HCT116 (cell line): ENCODE results near the gene MAGEC3. TPM values are rescaled to one million over a fixed set of nuclear protein-coding genes. Genes with fewer than 3 reads are reported as not detected.

Source experiments
- ATAC-seq: fragments of 200-7000 bp; cut with Tn5 transposase; 2 replicates; pipeline ENCODE4 v1.9.1; 2020; ENCODE audit warnings: mild to moderate bottlenecking, moderate library complexity
- BruUV-seq: library from RNA; stranded (reverse); fragments of 400-500 nt; replicated peaks from 2 replicates; lab custom pipeline; 2021; lab: Mats Ljungman, UMichigan
- CTCF ChIA-PET: fragments of 300-600 bp; sonication (Branson Sonifier 250); formaldehyde crosslinking; loops from one replicate; lab custom pipeline; 2021; ENCODE audit warnings: antibody characterized with exemption; lab: Charles Lee
- POLR2A ChIA-PET: fragments of 300-600, 350-600 bp; sonication (Branson Sonifier 250); formaldehyde crosslinking; loops from one replicate; lab custom pipeline; 2021; ENCODE audit warnings: antibody characterized with exemption; lab: Charles Lee
- RAD21 ChIA-PET, 2 experiments: fragments of 300-600 bp; sonication (Branson Sonifier 250); formaldehyde crosslinking; loops; one replicate each; lab custom pipeline; 2023; ENCODE audit warnings: low total read pairs in 2 of 2; ENCODE audit not compliant: uncharacterized antibody in 2 of 2, unreplicated experiment in 2 of 2, low non-redundant PET in 1 of 2; lab: Charles Lee
- DNase-seq: peaks from one replicate; pipeline ENCODE4 v3.0.0-alpha.2; 2010; ENCODE audit warnings: low read depth, low spot score
- H2AFZ ChIP-seq: fragments of 200-600 bp; shearing (Covaris generic), sonication (generic); 2 replicates; pipeline ENCODE4 v1.6.1; 2017; ENCODE audit warnings: low read depth, mixed run types, mixed read lengths, antibody characterized with exemption, low read length; ENCODE audit not compliant: poor library complexity, severe bottlenecking
- H3K27ac ChIP-seq: 2 replicates; pipeline ENCODE4 v1.5.1; 2012; ENCODE audit warnings: low read depth, low read length
- H3K27me3 ChIP-seq: fragments of 200-600 bp; sonication (generic); 2 replicates; pipeline ENCODE4 v1.6.1; 2016; ENCODE audit warnings: mixed run types, low read length, mixed read lengths; ENCODE audit not compliant: insufficient read depth
- H3K36me3 ChIP-seq, 2 experiments: fragments of 200-500 bp in 1 of 2; fragments of 200-600 bp in 1 of 2; sonication (Bioruptor generic) in 1 of 2; sonication (generic) in 1 of 2; 2 replicates each; pipeline versions ENCODE4 v1.5.1 to v1.6.1; 2014 to 2016; ENCODE audit warnings: low read length in 2 of 2, inconsistent platforms in 1 of 2, mixed read lengths in 1 of 2, mixed run types in 1 of 2; ENCODE audit not compliant: insufficient read depth in 2 of 2, control insufficient read depth in 1 of 2
- H3K4me1 ChIP-seq, 2 experiments: fragments of 200-600 bp in 1 of 2; sonication (generic) in 1 of 2; 2 replicates each; pipeline versions ENCODE4 v1.5.1 to v1.6.1; 2012 to 2017; ENCODE audit warnings: low read length in 2 of 2, inconsistent platforms in 1 of 2, mild to moderate bottlenecking in 1 of 2, mixed read lengths in 1 of 2, mixed run types in 1 of 2, moderate library complexity in 1 of 2; ENCODE audit not compliant: insufficient read depth in 2 of 2, control insufficient read depth in 1 of 2
- H3K4me2 ChIP-seq: fragments of 200-600 bp; sonication (generic); 2 replicates; pipeline ENCODE4 v1.6.1; 2017; ENCODE audit warnings: mixed run types, low read length, mixed read lengths
- H3K4me3 ChIP-seq, 2 experiments: fragments of 200-600 bp in 1 of 2; sonication (generic) in 1 of 2; replicated peaks in 1 of 2; 2 replicates each; pipeline ENCODE4 v1.5.1; 2011 to 2016; ENCODE audit warnings: low read length in 2 of 2, control low read depth in 1 of 2, low read depth in 1 of 2, mild to moderate bottlenecking in 1 of 2, mixed read lengths in 1 of 2, mixed run types in 1 of 2
- H3K79me2 ChIP-seq: fragments of 200-600 bp; sonication (generic); 2 replicates; pipeline ENCODE4 v1.6.1; 2017; ENCODE audit warnings: mild to moderate bottlenecking, mixed run types, low read length, moderate library complexity, mixed read lengths; ENCODE audit not compliant: insufficient read depth
- H3K9ac ChIP-seq: fragments of 200-600 bp; sonication (generic); 2 replicates; pipeline ENCODE4 v1.6.1; 2016; ENCODE audit warnings: low read length, mixed read lengths
- H3K9me2 ChIP-seq: fragments of 200-600 bp; sonication (generic), shearing (Covaris generic); 2 replicates; pipeline ENCODE4 v1.6.1; 2017; ENCODE audit warnings: mixed run types, mild to moderate bottlenecking, moderate library complexity; ENCODE audit not compliant: insufficient read depth
- H3K9me3 ChIP-seq, 2 experiments: fragments of 200-500 bp in 1 of 2; fragments of 200-600 bp in 1 of 2; sonication (Bioruptor generic) in 1 of 2; sonication (generic) in 1 of 2; 2 replicates each; pipeline ENCODE4 v1.6.1; 2014 to 2017; ENCODE audit warnings: low read length in 2 of 2, mixed read lengths in 2 of 2, inconsistent platforms in 1 of 2, low read depth in 1 of 2, mild to moderate bottlenecking in 1 of 2, mixed run types in 1 of 2, moderate library complexity in 1 of 2; ENCODE audit not compliant: control insufficient read depth in 1 of 2, insufficient read depth in 1 of 2
- H4K20me1 ChIP-seq: fragments of 200-600 bp; sonication (generic), shearing (Covaris generic); 2 replicates; pipeline ENCODE4 v1.6.1; 2017; ENCODE audit warnings: mixed run types, mild to moderate bottlenecking, moderate library complexity; ENCODE audit not compliant: insufficient read depth
- ATF3 ChIP-seq: IDR thresholded peaks from 2 replicates; pipeline ENCODE4 v1.6.1; 2012
- CEBPB ChIP-seq: IDR thresholded peaks from 2 replicates; pipeline ENCODE4 v1.6.1; 2012; ENCODE audit warnings: low read depth
- EGR1 ChIP-seq: IDR thresholded peaks from 2 replicates; pipeline ENCODE4 v1.6.1; 2012; ENCODE audit warnings: low read depth
- ELF1 ChIP-seq: IDR thresholded peaks from 2 replicates; pipeline ENCODE4 v1.6.1; 2012; ENCODE audit warnings: low read depth, borderline replicate concordance
- EZH2 ChIP-seq: fragments of 200-600 bp; sonication (generic); IDR thresholded peaks from 2 replicates; pipeline ENCODE4 v1.6.1; 2017; ENCODE audit warnings: antibody characterized with exemption, mixed run types
- EZH2phosphoT487 ChIP-seq: fragments of 200-600 bp; IDR thresholded peaks from 2 replicates; pipeline ENCODE4 v1.6.1; 2018; ENCODE audit warnings: antibody characterized with exemption, borderline replicate concordance
- FOSL1 ChIP-seq: IDR thresholded peaks from 2 replicates; pipeline ENCODE4 v1.6.1; 2012; ENCODE audit warnings: low read depth
- JUND ChIP-seq: IDR thresholded peaks from 2 replicates; pipeline ENCODE4 v1.6.1; 2012
- MAX ChIP-seq: IDR thresholded peaks from 2 replicates; pipeline ENCODE4 v1.6.1; 2012
- POLR2A ChIP-seq: IDR thresholded peaks from 2 replicates; pipeline ENCODE4 v1.7.0; 2011; ENCODE audit warnings: borderline replicate concordance; ENCODE audit not compliant: insufficient read depth, insufficient read length; ENCODE audit errors: extremely low read depth
- POLR2AphosphoS5 ChIP-seq: IDR thresholded peaks from 2 replicates; pipeline ENCODE4 v1.6.1; 2011; ENCODE audit warnings: mild to moderate bottlenecking, low read depth, low read length, moderate library complexity
- RAD21 ChIP-seq: IDR thresholded peaks from 2 replicates; pipeline ENCODE4 v1.6.1; 2012; ENCODE audit warnings: low read depth, mild to moderate bottlenecking
- REST ChIP-seq: IDR thresholded peaks from 2 replicates; pipeline ENCODE4 v1.6.1; 2012; ENCODE audit warnings: low read depth
- SIN3A ChIP-seq: IDR thresholded peaks from 2 replicates; pipeline ENCODE4 v1.6.1; 2012; ENCODE audit warnings: low read depth
- SRF ChIP-seq: IDR thresholded peaks from 2 replicates; pipeline ENCODE4 v1.6.1; 2012; ENCODE audit warnings: low read depth
- YY1 ChIP-seq: IDR thresholded peaks from 2 replicates; pipeline ENCODE4 v1.6.1; 2011; ENCODE audit warnings: low read length, low read depth, moderate library complexity, mild to moderate bottlenecking; ENCODE audit not compliant: insufficient replicate concordance; ENCODE audit errors: extremely low read depth
- ZBTB33 ChIP-seq: IDR thresholded peaks from 2 replicates; pipeline ENCODE4 v1.6.1; 2011; ENCODE audit warnings: mild to moderate bottlenecking, low read length, moderate library complexity; ENCODE audit not compliant: insufficient replicate concordance; ENCODE audit errors: extremely low read depth
- ZNF274 ChIP-seq: fragments of 200-500 bp; sonication (Bioruptor generic); IDR thresholded peaks from 2 replicates; pipeline ENCODE4 v1.6.1; 2014; ENCODE audit warnings: mild to moderate bottlenecking, low read depth, low read length, inconsistent platforms
- intact Hi-C: fragments of 100-400 bp; cut with micrococcal nuclease; formaldehyde crosslinking; loops from 2 replicates; pipeline ENCODE4 v1.10.0; 2022
- total RNA-seq: library from RNA; stranded (reverse); gene quantifications from one replicate; pipeline ENCODE4 v1.2.1, GENCODE V29; 2021; ENCODE audit not compliant: unreplicated experiment
- TF ChIP-seq, protein P1 (sequence below), 3 experiments: fragments of 200-600 bp in 1 of 3; sonication (generic) in 1 of 3; IDR thresholded peaks in 2 of 3; conservative IDR thresholded peaks in 1 of 3; 2 replicates each; pipeline ENCODE4 v1.5.1; 2012 to 2017; ENCODE audit warnings: low read depth in 2 of 3, low read length in 2 of 3, antibody characterized with exemption in 1 of 3, borderline replicate concordance in 1 of 3, control low read depth in 1 of 3, mild to moderate bottlenecking in 1 of 3, mixed read lengths in 1 of 3, mixed run types in 1 of 3, moderate library complexity in 1 of 3; ENCODE audit not compliant: insufficient read depth in 1 of 3

Gene MAGEC3
- total RNA-seq, 1 experiment from 2014 or later, result not detected

DNA sequence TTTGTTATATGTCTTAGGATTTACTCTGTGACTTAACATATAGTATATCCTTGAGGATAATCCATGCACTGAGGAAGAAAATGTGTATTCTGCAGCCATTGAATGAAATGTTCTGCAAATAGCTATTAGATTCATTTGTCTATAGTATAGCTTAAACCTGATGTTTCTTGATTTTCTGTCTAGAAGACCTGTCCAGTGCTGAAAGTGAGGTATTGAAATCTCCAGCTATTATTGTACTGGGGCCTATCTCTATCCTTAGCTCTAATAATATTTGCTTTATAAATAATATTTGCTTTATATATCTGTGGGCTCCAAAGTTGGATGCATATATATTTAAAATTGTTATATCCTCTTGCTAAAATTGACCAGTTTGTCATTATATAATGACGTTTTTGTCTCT lies 26.7 kb upstream of the MAGEC3 start:
- CTCF ChIA-PET, result no interaction called here
- intact Hi-C loops, result no loop called here
- Histone ChIP-seq H3K9ac (no peak overlapping the region), H3K4me2 (no peak overlapping the region), H3K4me1 (no peaks in the 10 kb centered on the region), H3K4me3 (no peak overlapping the region), H3K27ac (no peak overlapping the region), H3K79me2 (no peaks in the 10 kb centered on the region), H3K36me3 (no peaks in the 10 kb centered on the region), H3K9me2 (no peaks in the 10 kb centered on the region)
- no TSS peak for BruUV-seq
- ATAC-seq, result no peak
- TF ChIP-seq, protein P1, sequence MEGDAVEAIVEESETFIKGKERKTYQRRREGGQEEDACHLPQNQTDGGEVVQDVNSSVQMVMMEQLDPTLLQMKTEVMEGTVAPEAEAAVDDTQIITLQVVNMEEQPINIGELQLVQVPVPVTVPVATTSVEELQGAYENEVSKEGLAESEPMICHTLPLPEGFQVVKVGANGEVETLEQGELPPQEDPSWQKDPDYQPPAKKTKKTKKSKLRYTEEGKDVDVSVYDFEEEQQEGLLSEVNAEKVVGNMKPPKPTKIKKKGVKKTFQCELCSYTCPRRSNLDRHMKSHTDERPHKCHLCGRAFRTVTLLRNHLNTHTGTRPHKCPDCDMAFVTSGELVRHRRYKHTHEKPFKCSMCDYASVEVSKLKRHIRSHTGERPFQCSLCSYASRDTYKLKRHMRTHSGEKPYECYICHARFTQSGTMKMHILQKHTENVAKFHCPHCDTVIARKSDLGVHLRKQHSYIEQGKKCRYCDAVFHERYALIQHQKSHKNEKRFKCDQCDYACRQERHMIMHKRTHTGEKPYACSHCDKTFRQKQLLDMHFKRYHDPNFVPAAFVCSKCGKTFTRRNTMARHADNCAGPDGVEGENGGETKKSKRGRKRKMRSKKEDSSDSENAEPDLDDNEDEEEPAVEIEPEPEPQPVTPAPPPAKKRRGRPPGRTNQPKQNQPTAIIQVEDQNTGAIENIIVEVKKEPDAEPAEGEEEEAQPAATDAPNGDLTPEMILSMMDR (IDR thresholded peaks at IDR 0.05 in 2 of 3, conservative IDR thresholded peaks at IDR 0.05 in 1 of 3; ENCODE audit: borderline replicate concordance in 1 of 3, insufficient read depth in 1 of 3, low read depth in 2 of 3, low read length in 2 of 3), result no peak
- TF ChIP-seq FOSL1 (no peak), ZBTB33 (no peak), ELF1 (no peak), EZH2phosphoT487 (no peak), JUND (no peak), EGR1 (no peak), ATF3 (no peak), EZH2 (no peak), POLR2AphosphoS5 (no peak), RAD21 (no peak), POLR2A (no peak), CEBPB (no peak), SIN3A (no peak), MAX (no peak), ZNF274 (no peak), SRF (no peak), YY1 (no peak), REST (no peak)
- TF ChIP-seq, all 23 proteins: peak for 0
- no peaks in the 10 kb centered on the region for H3K9me3 ChIP-seq
- ChIA-PET RAD21 (no interaction called here), POLR2A (no interaction called here)
- H2AFZ ChIP-seq, result no peak overlapping the region
- H3K27me3 ChIP-seq, result no peaks in the 10 kb centered on the region
- H4K20me1 ChIP-seq, result no peaks in the 10 kb centered on the region
- DNase-seq, result no peak
